Endometrial microvascular endothelial cells (primary cell): Measurements from ENCODE around the gene POLN. TPM values are rescaled to one million over a fixed set of nuclear protein-coding genes. Genes with fewer than 3 reads are reported as not detected.

ENCODE experiments used
- in situ Hi-C: cut with HindIII; loops from 2 replicates; pipeline ENCODE4 v1.10.0; 2017; ENCODE audit warnings: low sequenced_read_pairs, low pct_unique_long_range_greater_than_20kb; ENCODE audit errors: inconsistent ontology term
- total RNA-seq: library from RNA; depleted of rRNA; stranded (reverse); fragments of >200 nt; gene quantifications from one replicate; pipeline ENCODE4 v1.2.3, GENCODE V29; 2015; ENCODE audit errors: inconsistent ontology term

The POLN gene
- total RNA-seq, 1 donor from 2014 or later = 2.3 TPM

GRCh38 chr4:2081540-2081939 lies 160.4 kb downstream of the POLN start:
- in situ Hi-C loops = no loop called here

GRCh38 chr4:2080429-2081300 lies 161.3 kb downstream of the POLN start:
- in situ Hi-C loops = no loop called here

DNA sequence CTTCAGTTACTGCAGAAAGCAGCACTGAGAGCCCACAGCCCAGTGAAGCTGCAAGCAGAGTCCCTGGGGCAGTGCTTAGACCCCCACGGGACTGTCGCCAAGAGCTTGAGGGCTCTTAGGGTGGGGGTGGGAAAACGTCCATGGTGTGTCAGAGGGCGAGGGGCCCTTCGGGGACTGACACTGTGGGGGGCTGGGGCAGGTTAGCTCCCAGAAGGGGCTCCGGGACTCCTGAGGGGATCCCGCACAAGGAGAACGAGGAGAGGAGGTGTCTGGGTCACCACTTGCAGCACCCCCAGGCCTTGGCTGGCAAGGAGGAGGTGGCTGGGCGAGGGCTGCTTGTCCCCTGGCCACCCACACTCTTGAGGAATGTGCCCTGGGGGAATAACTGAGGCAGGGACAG lies 162.0 kb downstream of the POLN start:
- in situ Hi-C loops = no loop called here

DNA sequence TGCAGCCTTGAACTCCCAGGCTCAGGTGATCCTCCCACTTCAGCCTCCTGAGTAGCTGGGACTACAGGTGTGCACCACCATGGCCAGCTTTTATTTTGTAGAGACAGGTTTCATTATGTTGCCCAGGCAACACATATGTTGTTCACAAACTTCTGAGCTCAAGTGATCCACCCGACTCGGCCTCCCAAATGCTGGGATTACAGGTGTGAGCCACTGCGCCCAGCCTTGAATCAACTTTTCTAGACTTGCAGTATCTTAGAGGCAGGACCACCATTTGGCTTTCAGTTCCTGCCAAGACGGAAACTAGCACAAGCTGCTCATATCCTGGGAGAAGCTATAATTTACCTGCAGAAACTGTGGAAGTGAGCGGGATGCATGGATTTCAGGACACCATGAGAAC lies 162.9 kb downstream of the POLN start:
- in situ Hi-C loops = no loop called here

DNA sequence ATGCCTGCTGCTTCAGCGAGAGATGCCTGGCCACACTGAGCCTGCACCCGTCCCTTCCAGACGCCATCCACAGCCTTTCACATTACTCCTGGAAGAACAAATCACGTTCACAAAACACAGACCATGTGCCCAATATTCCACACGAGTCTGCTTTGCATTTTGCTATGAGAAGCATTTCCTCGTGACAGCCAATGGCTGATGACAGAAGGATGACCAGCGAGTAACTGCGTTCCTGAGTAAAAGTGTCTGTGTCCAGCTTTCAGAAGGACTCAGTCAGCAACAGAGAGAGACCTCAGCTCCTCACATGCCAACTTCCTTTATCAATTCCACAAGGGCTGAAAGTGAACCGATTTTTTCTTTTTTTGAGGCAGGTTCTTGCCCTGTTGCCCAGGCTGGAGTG lies 163.3 kb downstream of the POLN start:
- in situ Hi-C loops = no loop called here

DNA sequence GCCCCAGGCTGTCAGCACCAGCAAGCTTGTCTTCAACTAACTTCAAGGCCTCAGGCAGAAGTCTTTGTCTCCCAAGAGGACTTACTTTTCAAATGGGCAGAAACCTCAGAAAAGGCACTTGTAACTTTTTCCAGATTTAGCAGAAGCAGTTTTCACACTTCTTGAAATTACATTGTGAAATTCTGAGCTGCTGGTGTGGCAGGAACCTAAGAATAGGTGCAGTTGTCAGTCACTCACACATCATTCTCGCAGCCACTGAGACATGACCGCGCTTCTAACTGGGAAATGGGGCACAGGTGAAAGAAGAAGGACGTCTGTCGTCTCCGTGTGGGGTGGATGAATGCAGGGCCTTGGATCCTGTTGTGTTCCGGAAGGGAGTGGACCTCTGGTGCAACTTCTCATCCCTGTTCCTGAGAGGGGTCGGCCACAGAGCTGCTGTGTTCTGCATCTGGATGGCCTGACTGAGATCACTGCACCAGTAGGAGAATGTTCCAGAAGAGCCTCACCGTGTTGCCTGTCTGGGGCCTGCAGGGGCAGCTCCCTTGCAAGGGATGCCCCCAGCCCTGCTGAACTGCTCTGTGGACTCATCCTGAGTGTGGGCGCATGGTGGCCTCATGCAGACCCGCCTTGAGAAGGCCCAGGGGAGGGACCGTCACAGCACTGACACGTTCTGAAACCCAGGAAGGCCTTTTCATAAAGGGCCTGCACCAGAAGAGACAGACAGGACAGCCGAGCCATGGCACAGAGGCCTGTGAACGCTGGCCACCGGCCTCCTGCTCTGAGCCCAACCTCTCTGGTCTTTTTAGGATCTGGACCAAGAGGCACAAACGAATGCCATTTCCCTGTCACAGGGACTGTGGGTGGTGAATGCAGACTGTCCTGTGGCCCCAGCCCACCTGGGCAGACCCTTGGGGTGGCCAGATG lies 164.1 kb downstream of the POLN start:
- in situ Hi-C loops = no loop called here

DNA sequence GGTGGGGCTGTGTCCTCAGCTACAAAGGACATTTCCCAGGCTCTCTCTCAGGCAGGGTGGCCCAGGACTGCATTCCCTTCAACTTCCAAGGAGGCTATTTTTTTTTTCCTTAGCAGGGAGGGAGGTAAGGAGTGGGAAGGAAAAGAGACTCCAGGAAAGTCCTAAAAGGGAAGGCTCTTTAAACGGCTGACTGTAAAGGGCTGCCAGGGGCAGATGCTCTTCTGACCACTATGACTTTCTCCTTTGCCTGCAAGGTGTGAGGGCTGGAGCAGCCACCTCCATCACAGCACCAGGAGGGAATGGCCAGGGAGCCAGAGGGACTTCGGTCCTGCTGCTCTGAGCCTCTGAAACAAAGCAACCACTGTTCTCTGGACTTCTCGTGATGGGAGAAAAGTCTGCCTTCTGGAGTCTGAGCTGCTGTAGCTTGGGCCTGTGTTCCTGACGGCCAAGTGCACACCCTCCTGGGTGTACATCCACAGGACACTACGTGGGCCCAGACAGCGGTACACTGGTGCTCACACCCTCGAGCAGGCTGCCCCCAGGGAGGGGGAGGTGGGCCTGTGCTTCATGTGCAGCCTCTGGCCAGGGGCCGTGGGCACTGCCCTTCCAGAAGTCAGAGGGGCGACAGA lies 164.9 kb downstream of the POLN start:
- in situ Hi-C loops = no loop called here

DNA sequence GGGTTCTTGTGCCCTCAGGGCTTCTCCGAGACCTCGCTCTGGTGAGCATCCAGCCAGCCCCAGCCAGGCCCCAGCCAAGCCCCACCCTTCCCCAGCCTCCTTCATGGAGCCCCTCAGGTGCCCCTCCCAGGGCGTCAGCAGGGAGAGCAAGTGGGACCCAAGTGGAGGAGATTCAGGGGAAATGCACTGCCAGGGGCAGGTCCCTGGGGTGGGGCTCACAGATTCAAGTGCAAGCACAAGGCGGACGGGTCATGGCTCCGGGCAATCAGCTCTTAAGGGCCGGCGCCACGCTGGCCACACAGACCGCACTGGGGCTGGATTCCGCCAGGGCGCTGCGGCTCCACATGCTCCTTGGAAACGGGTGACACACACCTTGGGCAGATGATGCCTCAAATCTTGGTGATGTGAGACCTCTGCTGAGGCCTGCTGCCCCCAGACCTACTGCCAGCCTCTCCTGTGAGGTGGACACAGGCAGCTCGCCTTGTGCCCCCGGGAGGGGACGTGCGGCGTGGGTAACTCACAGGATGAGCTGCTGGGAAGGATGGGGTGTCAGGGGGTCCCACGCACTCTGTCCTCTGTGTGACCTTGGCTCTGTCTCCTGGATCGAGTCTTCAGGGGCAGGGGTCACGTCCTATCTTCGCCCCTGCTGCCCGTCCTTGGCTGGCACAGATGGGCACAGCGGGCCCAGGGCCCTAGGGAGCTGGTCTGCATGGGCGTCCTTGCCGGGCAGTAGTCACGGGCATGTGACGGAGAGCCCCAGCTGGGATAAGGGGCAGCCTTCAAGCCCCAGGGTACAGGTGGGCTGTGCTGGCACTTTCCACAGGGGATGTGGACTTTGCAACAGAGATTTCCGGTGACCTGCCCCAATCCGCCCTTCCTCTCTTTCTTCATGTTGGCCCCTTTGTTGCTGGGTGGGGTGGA lies 165.7 kb downstream of the POLN start:
- in situ Hi-C loops = no loop called here

- in situ Hi-C loops = no loop called here
Measured at GRCh38 chr4:2075171-2075986, 166.5 kb downstream of the POLN start.

DNA sequence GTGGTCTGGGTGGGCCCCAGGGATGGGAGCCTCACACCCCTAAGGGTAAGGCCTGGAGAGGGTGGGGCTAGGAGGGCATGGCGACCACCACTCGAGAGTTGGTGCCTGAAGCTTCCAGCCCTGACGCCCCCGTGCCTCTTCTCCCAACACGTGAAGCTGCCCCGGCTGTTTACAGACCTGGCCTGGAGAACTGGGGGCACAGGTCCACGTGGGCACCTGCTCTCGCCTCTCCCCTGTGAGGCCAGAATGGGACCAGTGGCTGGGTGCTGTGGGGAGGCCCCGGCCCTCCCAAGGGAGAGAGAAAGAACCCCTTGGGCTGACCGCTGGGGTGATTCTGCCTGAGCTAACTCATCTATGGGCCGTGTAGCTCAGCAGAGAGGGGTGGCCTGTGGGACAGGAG lies 167.3 kb downstream of the POLN start:
- in situ Hi-C loops = no loop called here

DNA sequence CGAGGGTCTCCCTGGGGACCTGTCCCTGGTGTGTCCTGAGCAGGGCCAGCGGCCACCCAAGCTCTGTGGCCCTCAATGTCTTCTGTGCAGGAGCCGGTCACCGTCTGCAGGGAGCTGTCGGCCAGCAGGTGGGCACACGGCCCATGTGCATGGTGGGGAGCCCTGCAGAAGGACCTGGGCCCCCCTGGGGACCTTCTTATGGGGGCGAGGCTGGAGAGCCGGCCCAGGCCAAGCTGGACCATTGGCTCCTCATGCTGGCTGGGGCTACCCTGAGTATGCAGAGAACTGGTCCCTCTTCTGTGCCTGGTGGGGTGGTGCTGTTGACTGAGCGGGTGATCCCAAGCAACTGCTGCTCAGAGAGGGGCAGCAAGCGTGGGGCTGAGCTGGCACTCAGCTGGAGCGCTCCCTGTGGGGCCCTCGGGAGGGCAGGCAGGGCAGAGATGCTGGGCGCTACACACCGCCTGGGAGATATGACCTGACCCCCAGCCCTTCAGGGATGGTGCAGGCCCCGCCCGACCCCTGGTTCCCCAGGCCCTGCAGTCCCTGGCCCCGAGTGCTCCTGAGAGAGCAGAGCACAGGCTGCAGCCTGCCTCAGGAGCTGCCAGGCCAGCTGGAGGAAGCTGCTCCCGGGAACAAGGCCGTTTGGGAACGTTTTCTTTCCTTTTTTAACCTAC lies 168.0 kb downstream of the POLN start:
- in situ Hi-C loops = no loop called here

DNA sequence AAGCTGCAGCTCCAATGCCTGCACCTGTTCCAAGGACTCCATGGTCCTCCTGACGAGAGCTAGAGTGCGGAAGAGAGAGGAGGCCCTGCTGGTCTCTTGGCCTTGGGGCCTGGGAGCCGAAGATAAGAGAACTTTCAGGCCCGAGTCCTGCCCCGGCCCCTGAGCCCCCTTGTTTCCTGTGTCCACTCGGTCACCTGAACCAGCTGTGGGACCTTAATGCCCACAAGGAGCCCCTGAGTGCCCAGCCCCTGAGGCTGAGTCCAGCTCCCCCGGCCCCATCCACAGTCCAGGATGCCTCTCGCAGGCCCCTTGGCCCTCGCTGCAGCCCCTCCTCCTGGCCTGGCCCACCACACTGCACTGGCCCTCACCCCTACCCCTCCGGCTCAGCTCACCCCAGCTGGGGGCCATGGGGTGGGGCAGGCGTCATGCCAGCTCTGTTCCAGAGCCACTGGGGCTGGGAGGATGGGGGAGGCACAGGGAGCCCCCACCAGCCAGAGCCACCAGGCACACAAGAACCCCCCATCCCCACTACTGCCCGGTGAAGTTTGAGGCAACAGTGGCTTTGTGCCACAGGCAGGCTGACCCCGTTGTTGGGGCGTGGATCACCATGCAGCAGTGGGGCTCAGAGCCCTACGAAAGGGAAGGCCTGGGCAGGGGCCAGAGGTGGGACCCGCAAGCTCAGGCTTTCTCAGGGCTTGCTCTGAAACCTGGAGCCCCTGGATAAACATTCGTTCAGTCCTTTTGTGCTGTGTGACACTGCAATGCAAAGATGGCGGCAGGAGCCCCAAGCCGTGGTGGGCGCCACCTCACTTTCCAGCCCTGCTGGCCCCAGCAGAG lies 168.7 kb downstream of the POLN start:
- in situ Hi-C loops = no loop called here

DNA sequence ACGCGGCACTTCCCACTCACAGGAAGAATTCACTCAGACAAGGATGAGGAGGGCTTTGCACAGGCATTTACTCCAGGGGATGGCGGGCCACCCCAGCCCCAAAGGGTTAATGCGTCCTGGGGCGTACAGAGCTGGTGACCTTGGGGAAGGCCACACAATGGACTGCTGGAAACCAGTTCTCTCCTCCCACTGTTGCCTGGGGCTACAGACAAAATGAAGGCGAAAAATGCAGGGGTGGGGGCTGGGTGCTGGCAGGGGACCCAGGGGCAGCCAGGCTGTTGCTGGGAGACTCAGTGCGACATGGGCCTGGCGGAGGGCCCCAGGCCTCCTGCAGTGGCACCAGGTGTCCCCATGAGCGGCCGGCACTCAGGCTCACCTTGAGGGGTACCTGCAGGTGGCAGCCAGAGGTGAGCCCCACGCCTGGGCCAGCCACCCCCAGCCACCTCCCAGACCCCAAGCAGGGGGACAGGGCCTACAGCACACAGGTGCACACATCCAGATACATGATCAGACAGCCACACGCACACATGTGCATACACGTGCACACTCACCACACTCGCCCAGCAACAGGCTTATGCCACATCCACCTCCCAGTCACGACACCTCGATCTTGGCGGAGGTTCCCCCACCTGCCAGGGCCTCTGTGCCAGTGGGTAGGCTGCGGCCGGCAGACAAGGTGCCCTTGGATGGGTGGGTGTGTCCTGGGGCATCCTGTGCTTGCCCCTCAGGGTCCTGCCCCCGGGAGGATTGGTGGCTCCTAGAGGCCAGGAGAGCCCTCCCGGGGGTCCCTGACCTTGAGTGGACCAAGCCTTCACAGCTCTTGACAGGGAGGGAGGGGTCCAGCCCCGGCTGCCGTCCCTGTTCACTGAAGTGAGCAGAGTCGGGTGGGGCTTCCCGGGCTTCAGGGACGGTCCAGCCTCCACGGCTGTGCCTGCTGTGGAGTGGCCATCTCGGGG lies 169.7 kb downstream of the POLN start:
- in situ Hi-C loops = no loop called here

DNA sequence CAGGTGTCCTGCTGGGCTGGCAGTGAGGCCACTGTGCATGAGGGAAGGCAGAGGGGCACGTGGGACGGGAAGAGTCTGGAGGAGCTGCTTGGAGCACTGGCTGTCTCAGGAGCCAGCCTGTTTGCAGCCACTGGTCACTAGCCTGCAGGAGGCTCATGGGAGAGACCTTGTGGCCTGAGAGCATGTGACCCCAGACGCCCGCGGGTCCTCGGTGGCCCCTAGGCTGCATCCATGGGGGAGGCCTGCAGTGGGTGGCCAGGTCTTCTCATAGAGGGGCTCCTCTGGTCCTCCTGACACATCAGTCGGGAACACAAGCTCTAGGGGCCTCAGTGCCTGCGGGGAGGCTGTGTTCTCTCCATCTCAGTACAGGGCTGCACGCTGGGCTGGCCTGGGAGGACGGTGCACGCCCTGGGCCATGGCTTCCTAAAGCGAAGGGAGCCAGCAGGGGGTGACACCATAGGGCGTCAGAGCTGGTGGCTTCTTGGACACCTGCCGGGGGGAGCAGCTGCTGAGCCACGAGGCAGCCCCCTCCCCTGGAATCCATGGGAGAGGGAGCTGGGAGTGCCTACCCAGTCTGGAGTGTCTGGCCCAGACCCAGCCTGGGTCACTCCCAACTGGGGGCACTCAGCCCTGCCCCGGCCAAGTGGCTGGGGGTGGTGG lies 170.5 kb downstream of the POLN start:
- in situ Hi-C loops = no loop called here
